HFF-Myc (cell line): ENCODE results near the gene PHEX.

ENCODE experiments used
- DNase-seq: peaks from one replicate; pipeline ENCODE4 v3.0.0-alpha.2; 2011; ENCODE audit warnings: low read depth; ENCODE audit errors: extremely low read depth
- H3K4me3 ChIP-seq: replicated peaks from 2 replicates; pipeline ENCODE4 v1.5.1; 2011; ENCODE audit warnings: low read depth, mild to moderate bottlenecking, control low read depth, low read length
- TF ChIP-seq, protein P1 (sequence below): IDR thresholded peaks from 2 replicates; pipeline ENCODE4 v1.5.1; 2012; ENCODE audit warnings: mild to moderate bottlenecking, low read depth, low read length, control low read depth; ENCODE audit errors: missing control alignments

PHEX gene

DNA sequence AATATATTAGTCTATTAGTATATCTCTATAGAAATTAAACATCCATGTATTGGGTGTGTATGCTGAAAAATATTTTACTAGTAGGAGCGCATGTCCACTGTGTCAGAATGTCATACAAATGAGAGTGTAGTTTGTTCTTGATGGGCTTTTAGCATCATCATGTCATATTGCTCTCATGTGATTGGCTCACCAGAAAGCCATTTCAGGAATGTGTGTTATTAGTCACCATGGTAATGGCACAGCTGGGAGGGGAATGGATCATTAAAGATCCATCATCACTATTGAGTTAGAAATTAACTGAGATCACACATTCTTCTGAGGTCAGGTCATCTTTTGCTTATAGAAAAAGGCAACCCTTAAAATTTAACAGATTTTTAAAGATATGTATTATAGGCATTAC is 77.3 kb downstream of the PHEX start:
- TF ChIP-seq, protein P1, sequence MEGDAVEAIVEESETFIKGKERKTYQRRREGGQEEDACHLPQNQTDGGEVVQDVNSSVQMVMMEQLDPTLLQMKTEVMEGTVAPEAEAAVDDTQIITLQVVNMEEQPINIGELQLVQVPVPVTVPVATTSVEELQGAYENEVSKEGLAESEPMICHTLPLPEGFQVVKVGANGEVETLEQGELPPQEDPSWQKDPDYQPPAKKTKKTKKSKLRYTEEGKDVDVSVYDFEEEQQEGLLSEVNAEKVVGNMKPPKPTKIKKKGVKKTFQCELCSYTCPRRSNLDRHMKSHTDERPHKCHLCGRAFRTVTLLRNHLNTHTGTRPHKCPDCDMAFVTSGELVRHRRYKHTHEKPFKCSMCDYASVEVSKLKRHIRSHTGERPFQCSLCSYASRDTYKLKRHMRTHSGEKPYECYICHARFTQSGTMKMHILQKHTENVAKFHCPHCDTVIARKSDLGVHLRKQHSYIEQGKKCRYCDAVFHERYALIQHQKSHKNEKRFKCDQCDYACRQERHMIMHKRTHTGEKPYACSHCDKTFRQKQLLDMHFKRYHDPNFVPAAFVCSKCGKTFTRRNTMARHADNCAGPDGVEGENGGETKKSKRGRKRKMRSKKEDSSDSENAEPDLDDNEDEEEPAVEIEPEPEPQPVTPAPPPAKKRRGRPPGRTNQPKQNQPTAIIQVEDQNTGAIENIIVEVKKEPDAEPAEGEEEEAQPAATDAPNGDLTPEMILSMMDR, result no peak
- DNase-seq, result no peak
- no peak overlapping the region for H3K4me3 ChIP-seq

DNA sequence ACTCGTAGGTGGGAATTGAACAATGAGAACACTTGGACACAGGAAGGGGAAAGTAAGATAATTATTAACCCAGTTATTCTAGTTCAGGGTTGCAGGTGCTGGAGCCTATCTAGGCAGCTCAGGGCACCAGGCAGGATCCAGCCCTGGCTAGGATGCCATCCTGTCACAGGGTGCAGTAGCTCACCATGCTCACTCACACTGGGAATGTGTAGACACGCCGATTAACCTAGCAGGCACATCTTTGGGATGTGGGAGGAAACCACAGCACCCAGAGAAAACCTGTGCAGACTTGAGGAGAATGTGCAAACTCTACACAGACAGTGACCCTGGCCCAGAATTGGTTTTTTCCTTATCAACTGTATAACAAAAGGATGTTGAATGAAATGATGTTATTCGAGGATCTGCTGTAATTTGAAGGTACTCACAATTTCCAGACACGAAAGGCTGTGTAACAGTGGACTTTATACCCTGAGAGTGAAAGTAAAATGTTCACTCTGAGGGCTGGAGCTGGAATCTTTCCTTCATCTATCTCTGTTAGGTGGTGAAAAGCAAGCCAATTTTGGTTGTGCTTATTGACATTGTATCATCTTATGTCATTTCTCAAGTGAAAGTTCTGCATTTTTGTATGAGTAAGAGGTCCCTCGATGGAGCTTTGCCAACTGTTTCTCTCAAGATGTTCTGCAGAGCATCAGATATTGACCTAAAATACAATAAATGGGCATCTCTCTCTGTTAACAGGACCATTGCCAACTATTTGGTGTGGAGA is 78.8 kb downstream of the PHEX start:
- TF ChIP-seq, protein P1, result no peak
- no peak for DNase-seq
- no peak overlapping the region for H3K4me3 ChIP-seq

DNA sequence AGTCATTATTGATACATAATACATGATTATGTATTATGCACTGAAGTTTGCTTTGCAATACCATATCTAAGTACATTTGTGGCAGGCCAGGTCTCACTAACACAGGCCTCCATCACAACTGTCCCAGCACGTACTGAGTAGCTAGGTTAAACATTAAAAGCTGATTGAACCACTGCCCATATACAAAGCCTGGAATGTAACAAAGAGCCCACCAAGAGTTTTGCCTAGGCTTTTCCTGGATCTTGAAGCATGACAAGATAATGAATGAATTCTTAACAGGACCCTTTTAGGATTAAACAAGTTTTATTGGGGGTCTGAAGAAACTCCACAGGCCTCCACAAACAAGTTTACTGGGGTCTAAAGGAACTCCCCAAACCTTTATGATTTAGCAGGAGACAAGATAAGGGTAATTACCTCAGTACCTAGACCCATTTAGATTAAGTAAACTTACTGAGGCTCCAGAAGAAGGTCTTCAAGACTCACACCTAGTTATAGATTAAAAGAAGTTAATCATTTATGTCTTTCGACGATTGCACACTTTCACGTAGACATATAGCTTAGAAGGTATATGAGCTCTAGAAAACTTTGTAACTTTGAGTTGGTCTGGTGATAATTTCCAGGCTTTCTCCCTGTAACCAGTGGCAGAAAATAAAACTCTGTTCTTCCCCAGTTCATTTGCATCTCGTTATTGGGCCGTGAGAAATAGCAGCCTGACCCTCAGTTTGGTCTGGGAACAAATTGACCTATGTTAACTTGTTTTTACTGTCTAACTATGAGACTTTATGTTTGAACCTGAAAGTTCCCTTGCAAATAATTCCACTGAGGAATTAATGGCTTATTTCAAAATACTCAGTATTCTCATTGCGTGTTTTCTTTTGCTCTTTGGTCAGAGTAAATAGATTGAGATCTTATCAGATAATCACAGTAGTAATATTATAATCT is 84.8 kb downstream of the PHEX start:
- DNase-seq, result no peak
- TF ChIP-seq, protein P1, result no peak
- H3K4me3 ChIP-seq, result no peak overlapping the region

DNA sequence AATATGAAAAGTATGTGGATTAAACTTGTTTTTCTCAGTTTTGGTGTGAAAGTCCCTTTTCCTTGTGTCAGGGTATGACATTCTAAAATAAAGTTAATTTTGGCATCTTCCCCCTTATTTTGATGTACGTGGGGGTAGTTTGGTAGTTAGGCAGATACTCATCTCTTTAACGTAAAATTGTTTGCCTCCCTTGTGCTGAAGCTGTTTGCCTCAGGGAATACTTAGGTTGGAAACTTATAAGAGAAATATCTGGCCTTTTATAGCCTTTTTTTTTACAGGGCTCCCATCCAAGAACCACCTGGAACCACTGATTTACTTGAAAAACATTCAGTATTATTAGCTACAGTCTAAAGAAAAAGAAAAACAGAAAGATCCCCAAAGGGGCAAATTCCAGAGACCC is 85.5 kb downstream of the PHEX start:
- TF ChIP-seq, protein P1, result no peak
- DNase-seq, result no peak
- no peak overlapping the region for H3K4me3 ChIP-seq

DNA sequence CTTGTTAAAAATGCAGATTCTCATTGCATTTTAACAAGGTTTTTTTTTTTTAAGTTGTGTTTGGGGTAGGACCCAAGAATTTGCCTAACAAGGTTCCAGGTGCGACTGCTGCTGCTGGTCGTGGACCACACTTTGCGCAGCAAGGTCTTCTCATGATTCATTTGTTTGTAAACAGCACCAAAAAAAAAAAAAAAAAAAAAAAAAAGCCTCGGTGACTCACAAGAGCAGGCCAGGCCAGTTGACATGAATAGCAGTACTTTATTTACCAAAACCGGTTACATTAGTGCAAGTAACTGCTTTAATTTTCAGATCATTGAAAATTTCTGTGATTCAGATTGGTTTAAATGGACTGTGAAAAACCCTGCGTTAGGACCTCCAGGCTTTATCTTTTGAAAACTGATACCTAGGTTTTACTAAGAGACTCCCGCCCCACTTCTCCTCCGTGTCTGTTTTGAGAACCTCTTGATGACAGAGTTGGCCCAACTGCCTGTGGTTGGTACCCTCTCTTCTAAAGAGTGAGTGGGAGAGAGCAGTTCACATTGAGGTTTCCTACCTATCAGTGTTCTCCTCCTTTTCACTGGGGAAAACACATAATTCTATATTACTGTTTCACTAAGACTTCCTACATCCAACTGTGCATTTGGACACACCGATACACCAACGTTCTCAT is 86.2 kb downstream of the PHEX start:
- no peak for DNase-seq
- no peak overlapping the region for H3K4me3 ChIP-seq
- TF ChIP-seq, protein P1, result no peak

DNA sequence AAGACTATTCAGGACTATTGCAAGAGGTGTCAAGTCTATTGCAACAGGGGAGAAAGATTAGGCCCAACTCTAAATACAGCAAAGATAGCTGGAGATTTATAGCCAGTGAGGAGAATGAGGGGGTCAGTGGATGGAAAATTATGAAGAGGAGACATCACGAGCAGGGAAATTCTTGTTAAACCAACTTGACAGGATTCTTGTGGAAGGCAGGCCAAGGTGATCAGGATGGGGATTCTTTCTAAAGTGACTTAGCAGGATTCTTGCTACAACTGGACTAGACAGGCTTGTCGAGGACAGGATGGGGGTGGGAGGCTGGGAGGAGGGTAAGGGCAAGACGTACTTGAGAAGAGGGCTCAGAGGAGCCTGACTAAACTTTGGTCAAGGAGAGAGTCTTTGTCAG is 89.0 kb downstream of the PHEX start:
- TF ChIP-seq, protein P1, result no peak
- no peak for DNase-seq
- no peak overlapping the region for H3K4me3 ChIP-seq
